Neural progenitor cell (in vitro differentiated cells): ENCODE results near the gene ARPIN. TPM values are rescaled to one million over a fixed set of nuclear protein-coding genes. Genes with fewer than 3 reads are reported as not detected.

Experiments used
- DNase-seq: peaks from one replicate; pipeline ENCODE4 v3.0.0-alpha.2; 2016; ENCODE audit warnings: low spot score
- H2AFZ ChIP-seq: fragments of 200-600 bp; sonication (generic); replicated peaks from 2 replicates; pipeline ENCODE4 v1.6.1; 2016; ENCODE audit warnings: antibody characterized with exemption
- H3F3A ChIP-seq: fragments of 200-600 bp; sonication (generic); 2 replicates; pipeline ENCODE4 v1.6.1; 2016; ENCODE audit warnings: antibody characterized with exemption, low read depth
- H3K27ac ChIP-seq: fragments of 200-600 bp; sonication (generic); 2 replicates; pipeline ENCODE4 v1.5.1; 2016; ENCODE audit warnings: mild to moderate bottlenecking
- H3K27me3 ChIP-seq: fragments of 200-600 bp; sonication (generic); 2 replicates; pipeline ENCODE4 v1.6.1; 2016; ENCODE audit warnings: mild to moderate bottlenecking, moderate library complexity
- H3K36me3 ChIP-seq: fragments of 200-600 bp; sonication (generic); 2 replicates; pipeline ENCODE4 v1.5.1; 2016
- H3K4me1 ChIP-seq: fragments of 200-600 bp; sonication (generic); 2 replicates; pipeline ENCODE4 v1.6.1; 2016; ENCODE audit warnings: mixed run types
- H3K4me2 ChIP-seq: fragments of 200-600 bp; sonication (generic); 2 replicates; pipeline ENCODE4 v1.6.1; 2016
- H3K4me3 ChIP-seq: fragments of 200-600 bp; sonication (generic); 2 replicates; pipeline ENCODE4 v1.5.1; 2016
- H3K79me2 ChIP-seq: fragments of 200-600 bp; sonication (generic); 2 replicates; pipeline ENCODE4 v1.6.1; 2016; ENCODE audit warnings: low read depth
- H3K9ac ChIP-seq: fragments of 200-600 bp; sonication (generic); 2 replicates; pipeline ENCODE4 v1.6.1; 2016
- H3K9me3 ChIP-seq: fragments of 200-600 bp; sonication (generic); 2 replicates; pipeline ENCODE4 v1.5.1; 2016; ENCODE audit warnings: low read depth
- H4K20me1 ChIP-seq: fragments of 200-600 bp; sonication (generic); 2 replicates; pipeline ENCODE4 v1.6.1; 2016; ENCODE audit warnings: low read depth
- H3K27ac Mint-ChIP-seq: 3 replicates; pipeline ENCODE4 v1.8.0; 2021; ENCODE audit warnings: mixed read lengths
- H3K27me3 Mint-ChIP-seq: 2 replicates; pipeline ENCODE4 v1.8.0; 2022; ENCODE audit warnings: low read depth, mild to moderate bottlenecking, inconsistent platforms, moderate library complexity, mixed read lengths; ENCODE audit not compliant: insufficient read depth
- H3K36me3 Mint-ChIP-seq: 3 replicates; pipeline ENCODE4 v1.8.0; 2021; ENCODE audit warnings: mixed read lengths
- H3K4me1 Mint-ChIP-seq: 3 replicates; pipeline ENCODE4 v1.8.0; 2021; ENCODE audit warnings: mixed read lengths
- H3K4me3 Mint-ChIP-seq: 3 replicates; pipeline ENCODE4 v1.8.0; 2021; ENCODE audit warnings: mild to moderate bottlenecking, moderate library complexity, mixed read lengths
- H3K9me3 Mint-ChIP-seq: 3 replicates; pipeline ENCODE4 v1.8.0; 2020; ENCODE audit warnings: mixed read lengths
- CTCF ChIP-seq: fragments of 200-600 bp; sonication (generic); IDR thresholded peaks from 2 replicates; pipeline ENCODE4 v1.5.1; 2017; ENCODE audit warnings: antibody characterized with exemption, mild to moderate bottlenecking
- EZH2 ChIP-seq: fragments of 200-600 bp; sonication (generic); IDR thresholded peaks from 2 replicates; pipeline ENCODE4 v1.6.1; 2017; ENCODE audit warnings: antibody characterized with exemption, mild to moderate bottlenecking, moderate library complexity
- EZH2phosphoT487 ChIP-seq: fragments of 200-600 bp; sonication (generic); IDR thresholded peaks from 2 replicates; pipeline ENCODE4 v1.6.1; 2017; ENCODE audit warnings: antibody characterized with exemption
- total RNA-seq: library from RNA; depleted of rRNA; stranded (reverse); fragments of >200 nt; gene quantifications from 2 replicates; pipeline ENCODE4 v1.2.3, GENCODE V29; 2015; ENCODE audit warnings: low replicate concordance

The ARPIN gene
- total RNA-seq, 1 donor from 2014 or later: 5.9 TPM

GRCh38 chr15:89954541-89954940, 41.8 kb upstream of the ARPIN start:
- Histone ChIP-seq H3K79me2 (no peaks in the 10 kb centered on the region), H2AFZ (no peak overlapping the region), H3K4me1 (no peaks in the 10 kb centered on the region), H3K4me3 (no peak overlapping the region), H3K27ac (no peak overlapping the region), H3K9ac (no peak overlapping the region), H3K27me3 (no peaks in the 10 kb centered on the region), H4K20me1 (no peaks in the 10 kb centered on the region), H3K36me3 (no peaks in the 10 kb centered on the region), H3K4me2 (no peak overlapping the region), H3F3A (no peaks in the 10 kb centered on the region), H3K9me3 (no peaks in the 10 kb centered on the region)
- Mint-ChIP-seq H3K27me3 (peaks cover 2% of the 10 kb centered on the region), H3K4me3 (no peak overlapping the region), H3K4me1 (no peaks in the 10 kb centered on the region), H3K27ac (no peak overlapping the region), H3K9me3 (peaks cover 3% of the 10 kb centered on the region), H3K36me3 (no peaks in the 10 kb centered on the region)
- DNase-seq: no peak
- no peak for TF ChIP-seq EZH2
- no peak for TF ChIP-seq EZH2phosphoT487
- TF ChIP-seq CTCF: no peak

GRCh38 chr15:89948796-89949195, 36.0 kb upstream of the ARPIN start:
- TF ChIP-seq EZH2: no peak
- TF ChIP-seq EZH2phosphoT487: no peak
- no peak for TF ChIP-seq CTCF
- no peaks in the 10 kb centered on the region for H4K20me1 ChIP-seq
- no peaks in the 10 kb centered on the region for H3K27me3 Mint-ChIP-seq
- no peak overlapping the region for H3K27ac Mint-ChIP-seq
- H3K36me3 Mint-ChIP-seq: no peaks in the 10 kb centered on the region
- no peak overlapping the region for H3K9ac ChIP-seq
- no peaks in the 10 kb centered on the region for H3K4me1 Mint-ChIP-seq
- no peaks in the 10 kb centered on the region for H3K9me3 ChIP-seq
- no peak for DNase-seq
- no peaks in the 10 kb centered on the region for H3K79me2 ChIP-seq
- H3K9me3 Mint-ChIP-seq: no peaks in the 10 kb centered on the region
- H3K4me3 Mint-ChIP-seq: no peak overlapping the region
- no peak overlapping the region for H3K4me3 ChIP-seq
- H3K27ac ChIP-seq: no peak overlapping the region
- no peaks in the 10 kb centered on the region for H3K36me3 ChIP-seq
- no peaks in the 10 kb centered on the region for H3F3A ChIP-seq
- no peak overlapping the region for H2AFZ ChIP-seq
- H3K27me3 ChIP-seq: no peaks in the 10 kb centered on the region
- H3K4me2 ChIP-seq: no peak overlapping the region
- H3K4me1 ChIP-seq: no peaks in the 10 kb centered on the region

- Histone ChIP-seq H3K9ac (no peak overlapping the region), H3K27ac (no peak overlapping the region), H3K4me2 (no peak overlapping the region), H3K9me3 (no peaks in the 10 kb centered on the region), H3K4me1 (no peaks in the 10 kb centered on the region), H3K79me2 (no peaks in the 10 kb centered on the region), H3K27me3 (no peaks in the 10 kb centered on the region), H4K20me1 (no peaks in the 10 kb centered on the region), H3K36me3 (no peaks in the 10 kb centered on the region), H2AFZ (no peak overlapping the region), H3F3A (no peaks in the 10 kb centered on the region), H3K4me3 (no peak overlapping the region)
- Mint-ChIP-seq H3K4me1 (no peaks in the 10 kb centered on the region), H3K27me3 (no peaks in the 10 kb centered on the region), H3K27ac (no peak overlapping the region), H3K4me3 (no peak overlapping the region), H3K9me3 (no peaks in the 10 kb centered on the region), H3K36me3 (no peaks in the 10 kb centered on the region)
- DNase-seq: no peak
- TF ChIP-seq EZH2phosphoT487: no peak
- TF ChIP-seq CTCF: no peak
- TF ChIP-seq EZH2: no peak
Observed at GRCh38 chr15:89947385-89947784, 34.6 kb upstream of the ARPIN start.
